Left ventricle myocardium inferior (tissue), 1 donor: ENCODE measurements around the gene CDK14. TPM values are rescaled to one million over a fixed set of nuclear protein-coding genes. Genes with fewer than 3 reads are reported as not detected.

Experiments used
- DNase-seq: peaks from one replicate; pipeline ENCODE4 v3.0.0-alpha.2; 2020
- H3K27ac ChIP-seq: fragments of 200-600 bp; replicated peaks from 2 replicates; pipeline ENCODE4 v1.8.0; 2021
- H3K27me3 ChIP-seq: fragments of 200-600 bp; 2 replicates; pipeline ENCODE4 v1.8.0; 2021; ENCODE audit warnings: low read depth
- H3K36me3 ChIP-seq: fragments of 200-600 bp; 2 replicates; pipeline ENCODE4 v1.8.0; 2021
- H3K4me1 ChIP-seq: fragments of 200-600 bp; 2 replicates; pipeline ENCODE4 v1.8.0; 2021
- H3K4me3 ChIP-seq: fragments of 200-600 bp; 2 replicates; pipeline ENCODE4 v1.8.0; 2021; ENCODE audit warnings: mild to moderate bottlenecking, moderate library complexity
- H3K9me3 ChIP-seq: fragments of 200-600 bp; replicated peaks from 2 replicates; pipeline ENCODE4 v1.8.0; 2021
- intact Hi-C: fragments of 100-400 bp; cut with micrococcal nuclease; formaldehyde crosslinking; loops from one replicate; pipeline ENCODE4 v1.11.0; 2022
- total RNA-seq: library from RNA; stranded (reverse); fragmentation: NEBNext Ultra II Directional; extraction: Animal tissue kit (Norgen Biotek cat#: 25700); gene quantifications from one replicate; pipeline ENCODE4 v1.2.1, GENCODE V29; 2021
- TF ChIP-seq, protein P1 (sequence below): fragments of 200-600 bp; IDR thresholded peaks from 2 replicates; pipeline ENCODE4 v1.8.0; 2021; ENCODE audit warnings: antibody characterized with exemption, mild to moderate bottlenecking, borderline replicate concordance
- donor health status: DM: no; HTN: yes; CAD: no; lungs with severe emphysema.

The CDK14 gene
- total RNA-seq, 1 donor from 2014 or later, result 18.7 TPM

DNA sequence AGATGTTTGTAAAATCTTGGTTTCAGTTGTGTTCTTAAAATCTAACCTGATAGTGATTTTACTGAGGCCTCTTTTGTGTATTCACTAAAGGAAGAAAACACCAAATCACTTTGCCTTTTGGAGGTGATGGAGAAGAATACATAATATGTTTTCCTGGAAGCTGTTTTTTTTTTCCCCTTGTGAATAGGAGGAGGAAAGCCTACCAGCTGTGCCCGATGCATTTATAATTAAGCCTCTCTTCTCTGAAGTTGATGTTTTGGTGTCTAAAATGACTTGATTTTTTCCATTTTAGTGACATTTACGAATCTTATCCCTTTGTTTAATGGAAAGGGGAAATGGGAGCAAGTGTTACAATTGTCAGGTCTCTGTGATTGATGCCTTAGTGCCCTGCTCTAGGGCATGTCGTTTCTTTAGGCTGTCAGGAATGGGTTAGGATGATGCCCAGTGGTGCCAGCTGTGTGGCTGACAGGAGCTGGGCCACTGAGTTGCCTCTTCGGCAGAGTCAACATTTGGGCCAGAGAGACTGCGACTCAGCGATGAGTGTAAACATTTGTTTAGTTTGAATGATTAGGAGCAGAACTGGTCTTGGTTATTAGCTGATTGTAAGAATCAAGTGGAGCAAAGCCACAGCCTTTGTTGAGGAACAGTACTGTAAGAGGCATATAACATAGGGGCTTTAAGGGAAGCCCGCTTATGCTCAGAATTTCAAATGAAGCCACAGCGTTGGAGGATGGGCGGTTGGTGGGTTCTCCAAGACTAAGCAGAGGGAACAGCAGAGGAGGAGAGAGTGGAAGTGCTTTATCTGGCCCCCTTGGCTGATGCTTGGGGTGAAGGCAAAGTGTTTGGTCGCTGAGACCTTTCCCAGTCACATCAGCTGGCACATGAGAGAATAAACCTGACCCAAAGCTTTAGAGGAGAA is 81.6 kb downstream of the CDK14 start:
- H3K4me3 ChIP-seq, result no peak overlapping the region
- H3K36me3 ChIP-seq, result no peaks in the 10 kb centered on the region
- no peak overlapping the region for H3K27ac ChIP-seq
- no peaks in the 10 kb centered on the region for H3K9me3 ChIP-seq
- no peak for DNase-seq
- intact Hi-C loops, result no loop called here
- TF ChIP-seq, protein P1, sequence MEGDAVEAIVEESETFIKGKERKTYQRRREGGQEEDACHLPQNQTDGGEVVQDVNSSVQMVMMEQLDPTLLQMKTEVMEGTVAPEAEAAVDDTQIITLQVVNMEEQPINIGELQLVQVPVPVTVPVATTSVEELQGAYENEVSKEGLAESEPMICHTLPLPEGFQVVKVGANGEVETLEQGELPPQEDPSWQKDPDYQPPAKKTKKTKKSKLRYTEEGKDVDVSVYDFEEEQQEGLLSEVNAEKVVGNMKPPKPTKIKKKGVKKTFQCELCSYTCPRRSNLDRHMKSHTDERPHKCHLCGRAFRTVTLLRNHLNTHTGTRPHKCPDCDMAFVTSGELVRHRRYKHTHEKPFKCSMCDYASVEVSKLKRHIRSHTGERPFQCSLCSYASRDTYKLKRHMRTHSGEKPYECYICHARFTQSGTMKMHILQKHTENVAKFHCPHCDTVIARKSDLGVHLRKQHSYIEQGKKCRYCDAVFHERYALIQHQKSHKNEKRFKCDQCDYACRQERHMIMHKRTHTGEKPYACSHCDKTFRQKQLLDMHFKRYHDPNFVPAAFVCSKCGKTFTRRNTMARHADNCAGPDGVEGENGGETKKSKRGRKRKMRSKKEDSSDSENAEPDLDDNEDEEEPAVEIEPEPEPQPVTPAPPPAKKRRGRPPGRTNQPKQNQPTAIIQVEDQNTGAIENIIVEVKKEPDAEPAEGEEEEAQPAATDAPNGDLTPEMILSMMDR, result no peak
- H3K4me1 ChIP-seq, result peaks cover 51% of the 10 kb centered on the region
- no peaks in the 10 kb centered on the region for H3K27me3 ChIP-seq

DNA sequence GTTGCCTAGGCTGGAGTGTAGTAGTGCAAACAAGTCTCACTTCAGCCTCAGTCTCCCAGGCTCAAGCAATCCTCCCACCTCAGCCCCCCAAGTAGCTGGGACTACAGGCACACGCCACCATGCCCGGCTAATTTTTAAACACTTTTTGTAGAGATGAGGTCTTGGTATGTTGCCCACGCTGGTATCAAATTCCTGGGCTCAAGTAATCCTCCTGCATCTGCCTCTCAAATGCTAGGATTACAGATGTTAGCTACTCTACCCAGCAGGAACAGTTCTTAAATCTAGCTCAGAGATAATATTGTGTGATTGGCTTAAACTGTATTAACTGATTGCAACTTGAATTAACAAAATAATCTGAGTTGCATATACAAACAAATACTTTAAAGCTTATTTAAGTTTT is 82.9 kb downstream of the CDK14 start:
- peaks cover 51% of the 10 kb centered on the region for H3K4me1 ChIP-seq
- no peak for DNase-seq
- TF ChIP-seq, protein P1, result no peak
- H3K9me3 ChIP-seq, result no peaks in the 10 kb centered on the region
- no peak overlapping the region for H3K27ac ChIP-seq
- H3K27me3 ChIP-seq, result no peaks in the 10 kb centered on the region
- intact Hi-C loops, result no loop called here
- no peak overlapping the region for H3K4me3 ChIP-seq
- no peaks in the 10 kb centered on the region for H3K36me3 ChIP-seq

DNA sequence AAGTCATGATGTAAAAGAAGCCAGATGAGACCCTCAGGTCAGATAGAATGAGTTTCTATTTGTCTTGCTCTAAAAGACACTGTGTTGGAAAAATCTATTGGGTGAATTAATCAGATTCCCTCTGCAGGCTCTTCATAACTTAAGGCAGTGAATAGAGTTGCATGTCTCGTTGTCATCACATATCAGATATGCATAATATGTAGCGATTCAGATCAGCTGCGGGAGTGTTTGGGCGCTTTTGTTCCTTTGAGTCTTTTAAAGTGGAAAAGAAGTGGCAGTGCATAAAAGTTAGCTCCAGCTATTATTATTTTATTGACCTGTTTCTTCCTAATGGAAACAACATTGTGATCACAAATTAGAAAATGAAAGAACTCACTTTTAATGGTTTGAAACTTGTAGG is 84.4 kb downstream of the CDK14 start:
- intact Hi-C loops, result no loop called here

DNA sequence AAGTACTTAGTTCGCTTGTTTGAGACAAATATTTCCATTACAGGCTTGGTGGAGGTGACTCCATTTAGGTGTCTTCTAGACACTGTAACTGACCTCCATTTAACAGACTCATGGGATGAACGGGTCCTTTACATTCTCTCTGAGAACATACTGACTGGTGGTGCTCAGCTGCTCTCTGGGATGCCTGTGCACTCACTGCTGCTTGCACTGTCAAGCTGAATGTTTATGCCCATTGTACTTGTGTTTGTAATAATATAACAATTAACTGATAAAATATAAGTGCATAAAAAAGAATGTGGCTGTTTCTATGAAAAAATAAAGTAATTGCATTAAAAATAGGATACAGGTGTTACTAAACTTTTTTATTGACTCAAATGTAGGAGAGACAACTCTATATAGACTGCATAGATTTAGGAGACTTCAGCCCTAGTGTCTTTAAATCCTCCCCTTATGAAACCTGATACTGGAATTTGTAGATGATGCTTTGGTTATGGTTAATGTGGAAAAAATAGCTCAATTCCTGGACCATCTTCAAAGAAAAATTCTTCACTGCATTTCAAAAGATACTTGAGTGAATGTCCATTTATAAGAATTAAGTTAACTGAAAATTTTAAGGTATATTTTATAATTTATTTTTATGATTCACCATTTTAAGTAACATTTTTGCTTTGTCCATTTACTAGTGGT is 85.4 kb downstream of the CDK14 start:
- Histone ChIP-seq H3K27ac (no peak overlapping the region), H3K27me3 (no peaks in the 10 kb centered on the region), H3K9me3 (no peaks in the 10 kb centered on the region), H3K4me3 (no peak overlapping the region), H3K4me1 (peaks cover 39% of the 10 kb centered on the region), H3K36me3 (no peaks in the 10 kb centered on the region)
- intact Hi-C loops, result no loop called here
- DNase-seq, result no peak
- TF ChIP-seq, protein P1, result no peak

More for the DNA sequence above, 84.4 kb downstream of the CDK14 start:
- TF ChIP-seq, protein P1, result no peak
- Histone ChIP-seq H3K36me3 (no peaks in the 10 kb centered on the region), H3K4me3 (no peak overlapping the region), H3K9me3 (no peaks in the 10 kb centered on the region), H3K27ac (no peak overlapping the region), H3K27me3 (no peaks in the 10 kb centered on the region), H3K4me1 (peaks cover 40% of the 10 kb centered on the region)
- DNase-seq, result no peak

DNA sequence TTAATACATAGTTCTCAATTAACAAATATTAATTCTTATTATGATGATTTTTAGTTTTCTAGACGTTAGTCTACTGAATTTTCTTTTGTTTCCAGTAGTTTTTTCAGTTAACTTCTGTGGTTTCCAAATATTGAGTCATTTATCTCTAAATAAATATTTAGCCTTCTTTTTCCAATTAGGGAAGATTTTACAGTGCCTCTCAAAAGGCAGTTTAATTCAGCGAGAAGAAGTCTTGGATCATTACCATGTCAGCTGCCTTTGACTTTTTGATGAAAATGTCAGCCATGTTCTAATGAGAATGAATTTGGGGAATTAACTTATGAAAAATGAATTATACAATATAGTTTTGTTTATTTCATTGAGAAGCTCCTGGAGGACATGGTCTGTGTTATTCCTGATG is 90.0 kb downstream of the CDK14 start:
- intact Hi-C loops, result no loop called here
- H3K27ac ChIP-seq, result no peak overlapping the region
- DNase-seq, result no peak
- H3K4me3 ChIP-seq, result no peak overlapping the region
- H3K36me3 ChIP-seq, result no peaks in the 10 kb centered on the region
- H3K4me1 ChIP-seq, result peaks cover 16% of the 10 kb centered on the region
- TF ChIP-seq, protein P1, result no peak
- no peaks in the 10 kb centered on the region for H3K9me3 ChIP-seq
- H3K27me3 ChIP-seq, result no peaks in the 10 kb centered on the region
